BLaER1 treated with 17β-estradiol and CSF1 and Interleukin-3, amounts not matched to agents 10 nM and 100 nM (cell line): ENCODE data around the gene CEP250.

Experiments used
- H3K27ac ChIP-seq, 11 experiments: shearing (Covaris generic); formaldehyde crosslinking; 2 replicates each; pipeline ENCODE4 v1.8.1; 2022
- H3K27me3 ChIP-seq, 11 experiments: shearing (Covaris generic); formaldehyde crosslinking; 2 replicates each; pipeline ENCODE4 v1.8.1; 2022
- H3K36me3 ChIP-seq, 11 experiments: shearing (Covaris generic); formaldehyde crosslinking; 2 replicates each; pipeline ENCODE4 v1.8.1; 2022
- H3K4me1 ChIP-seq, 10 experiments: shearing (Covaris generic); formaldehyde crosslinking; 2 replicates each; pipeline ENCODE4 v1.8.1; 2022
- H3K4me2 ChIP-seq, 11 experiments: shearing (Covaris generic); formaldehyde crosslinking; 2 replicates each; pipeline ENCODE4 v1.8.1; 2022
- H3K4me3 ChIP-seq, 10 experiments: shearing (Covaris generic); formaldehyde crosslinking; 2 replicates each; pipeline ENCODE4 v1.8.1; 2022
- H3K9ac ChIP-seq, 11 experiments: shearing (Covaris generic); formaldehyde crosslinking; 2 replicates each; pipeline ENCODE4 v1.8.1; 2022
- H3K9me3 ChIP-seq, 11 experiments: shearing (Covaris generic); formaldehyde crosslinking; replicated peaks in 1 of 11; 2 replicates each; pipeline ENCODE4 v1.8.1; 2022
- H4K20me1 ChIP-seq, 11 experiments: shearing (Covaris generic); formaldehyde crosslinking; 2 replicates each; pipeline ENCODE4 v1.8.1; 2022
- Cebpa-rat ChIP-seq, 11 experiments: shearing (Covaris generic); IDR thresholded peaks; 2 replicates each; pipeline ENCODE4 v1.8.1; 2022

Gene CEP250

GRCh38 chr20:35497320-35497719, 41.9 kb downstream of the CEP250 start:
- Histone ChIP-seq H3K9ac (0 out of 22 replicates have a peak overlapping the region, but pooled peaks of 1 of the 11 experiments have one; percentile 18), H3K36me3 (peaks cover 91 to 100% (median 100%) of the 10 kb centered on the region in 11 experiments), H3K4me3 (no peak overlapping the region), H3K27ac (no peak overlapping the region; a peak in 1 of 22 replicates), H3K4me2 (no peak overlapping the region), H3K9me3 (no peaks in the 10 kb centered on the region), H3K4me1 (peaks cover 10 to 28% (median 19%) of the 10 kb centered on the region in 10 experiments; a peak in 19 of 20 replicates), H3K27me3 (no peaks in the 10 kb centered on the region), H4K20me1 (peaks cover 0 to 35% (median 0%) of the 10 kb centered on the region in 11 experiments; a peak in 5 of 22 replicates)
- no peak for TF ChIP-seq Cebpa-rat (IDR thresholded peaks at IDR 0.05)

GRCh38 chr20:35497780-35498189, 42.4 kb downstream of the CEP250 start:
- Histone ChIP-seq H3K4me1 (peaks cover 8 to 27% (median 18%) of the 10 kb centered on the region in 10 experiments; a peak in 18 of 20 replicates), H3K4me2 (no peak overlapping the region), H3K9me3 (no peaks in the 10 kb centered on the region), H3K27ac (no peak overlapping the region; a peak in 1 of 22 replicates), H3K36me3 (peaks cover 95 to 100% (median 100%) of the 10 kb centered on the region in 11 experiments), H4K20me1 (peaks cover 0 to 40% (median 4%) of the 10 kb centered on the region in 11 experiments; a peak in 9 of 22 replicates), H3K9ac (0 out of 22 replicates have a peak overlapping the region, but pooled peaks of 1 of the 11 experiments have one; percentile 18), H3K27me3 (no peaks in the 10 kb centered on the region), H3K4me3 (no peak overlapping the region)
- no peak for TF ChIP-seq Cebpa-rat (IDR thresholded peaks at IDR 0.05)

GRCh38 chr20:35499271-35499670, 43.9 kb downstream of the CEP250 start:
- Histone ChIP-seq H3K4me1 (peaks cover 8 to 16% (median 12%) of the 10 kb centered on the region in 10 experiments; a peak in 15 of 20 replicates), H3K36me3 (peaks cover 98 to 100% (median 100%) of the 10 kb centered on the region in 11 experiments), H3K27ac (no peak overlapping the region), H3K4me3 (no peak overlapping the region), H3K9me3 (no peaks in the 10 kb centered on the region), H3K9ac (no peak overlapping the region), H3K27me3 (no peaks in the 10 kb centered on the region), H3K4me2 (no peak overlapping the region), H4K20me1 (peaks cover 0 to 52% (median 18%) of the 10 kb centered on the region in 11 experiments; a peak in 12 of 22 replicates)
- TF ChIP-seq Cebpa-rat (IDR thresholded peaks at IDR 0.05), result no peak

GRCh38 chr20:35502352-35502751, 47.0 kb downstream of the CEP250 start:
- peak overlapping the region in 1 of 11 experiments; percentile 26; a peak in 1 of 22 replicates for H3K27ac ChIP-seq

GRCh38 chr20:35503281-35503680, 47.9 kb downstream of the CEP250 start:
- no peaks in the 10 kb centered on the region for H3K27me3 ChIP-seq
- H3K4me1 ChIP-seq, result peaks cover 8 to 41% (median 20%) of the 10 kb centered on the region in 10 experiments; a peak in 18 of 20 replicates
- no peak for TF ChIP-seq Cebpa-rat (IDR thresholded peaks at IDR 0.05)
- H3K27ac ChIP-seq, result no peak overlapping the region
- H3K4me3 ChIP-seq, result no peak overlapping the region
- no peaks in the 10 kb centered on the region for H3K9me3 ChIP-seq
- H3K9ac ChIP-seq, result no peak overlapping the region
- peaks cover 5 to 82% (median 47%) of the 10 kb centered on the region in 11 experiments; a peak in 21 of 22 replicates for H4K20me1 ChIP-seq
- peaks cover 96 to 100% (median 100%) of the 10 kb centered on the region in 11 experiments for H3K36me3 ChIP-seq
- no peak overlapping the region for H3K4me2 ChIP-seq

More at GRCh38 chr20:35502352-35502751, 47.0 kb downstream of the CEP250 start:
- no peak for TF ChIP-seq Cebpa-rat (IDR thresholded peaks at IDR 0.05)
- H3K4me1 ChIP-seq, result peaks cover 8 to 34% (median 19%) of the 10 kb centered on the region in 10 experiments; a peak in 17 of 20 replicates
- peaks cover 3 to 73% (median 38%) of the 10 kb centered on the region in 11 experiments; a peak in 21 of 22 replicates for H4K20me1 ChIP-seq
- H3K27me3 ChIP-seq, result no peaks in the 10 kb centered on the region
- H3K9ac ChIP-seq, result 0 out of 22 replicates have a peak overlapping the region, but pooled peaks of 1 of the 11 experiments have one; percentile 11
- H3K4me3 ChIP-seq, result no peak overlapping the region
- H3K36me3 ChIP-seq, result peaks cover 96 to 100% (median 100%) of the 10 kb centered on the region in 11 experiments
- H3K4me2 ChIP-seq, result peak overlapping the region in 2 of 11 experiments; percentile 7 to 9; a peak in 1 of 22 replicates
- H3K9me3 ChIP-seq, result no peaks in the 10 kb centered on the region

GRCh38 chr20:35503841-35504561, 48.6 kb downstream of the CEP250 start:
- peaks cover 96 to 100% (median 100%) of the 10 kb centered on the region in 11 experiments for H3K36me3 ChIP-seq
- no peak overlapping the region for H3K27ac ChIP-seq
- peaks cover 5 to 89% (median 54%) of the 10 kb centered on the region in 11 experiments; a peak in 21 of 22 replicates for H4K20me1 ChIP-seq
- H3K9me3 ChIP-seq, result no peaks in the 10 kb centered on the region
- no peak for TF ChIP-seq Cebpa-rat (IDR thresholded peaks at IDR 0.05)
- H3K9ac ChIP-seq, result peak overlapping the region in 1 of 11 experiments; percentile 6; a peak in 1 of 22 replicates
- H3K4me2 ChIP-seq, result no peak overlapping the region
- no peak overlapping the region for H3K4me3 ChIP-seq
- H3K27me3 ChIP-seq, result no peaks in the 10 kb centered on the region
- peaks cover 14 to 41% (median 24%) of the 10 kb centered on the region in 10 experiments for H3K4me1 ChIP-seq

GRCh38 chr20:35504751-35505150, 49.4 kb downstream of the CEP250 start:
- Histone ChIP-seq H3K36me3 (peaks cover 96 to 100% (median 100%) of the 10 kb centered on the region in 11 experiments), H3K4me2 (no peak overlapping the region), H3K9ac (peak overlapping the region in 1 of 11 experiments; percentile 6; a peak in 1 of 22 replicates), H3K27ac (no peak overlapping the region), H3K9me3 (no peaks in the 10 kb centered on the region), H4K20me1 (peaks cover 5 to 91% (median 56%) of the 10 kb centered on the region in 11 experiments; a peak in 21 of 22 replicates), H3K4me3 (no peak overlapping the region), H3K27me3 (no peaks in the 10 kb centered on the region), H3K4me1 (peaks cover 19 to 41% (median 25%) of the 10 kb centered on the region in 10 experiments)
- TF ChIP-seq Cebpa-rat (IDR thresholded peaks at IDR 0.05), result no peak

- no peak overlapping the region for H3K4me3 ChIP-seq
- H3K36me3 ChIP-seq, result peaks cover 96 to 100% (median 100%) of the 10 kb centered on the region in 11 experiments
- H3K27me3 ChIP-seq, result no peaks in the 10 kb centered on the region
- H3K27ac ChIP-seq, result no peak overlapping the region
- peaks cover 5 to 99% (median 56%) of the 10 kb centered on the region in 11 experiments; a peak in 21 of 22 replicates for H4K20me1 ChIP-seq
- H3K4me1 ChIP-seq, result peaks cover 19 to 41% (median 25%) of the 10 kb centered on the region in 10 experiments
- peak overlapping the region in 2 of 11 experiments; percentile 3 to 8; a peak in 1 of 22 replicates for H3K4me2 ChIP-seq
- no peak for TF ChIP-seq Cebpa-rat (IDR thresholded peaks at IDR 0.05)
- no peaks in the 10 kb centered on the region for H3K9me3 ChIP-seq
- H3K9ac ChIP-seq, result no peak overlapping the region
These were observed 50.8 kb downstream of the CEP250 start for GRCh38 chr20:35506179-35506578.
